OCI-LY7 (cell line): ENCODE data around the gene USP48.

Experiments used
- CTCF ChIP-seq: fragments of 200-600 bp; sonication (generic); conservative IDR thresholded peaks from 2 replicates; pipeline ENCODE4 v1.5.1; 2014; ENCODE audit warnings: mild to moderate bottlenecking, antibody characterized with exemption, low read length, moderate library complexity, mixed read lengths
- EZH2phosphoT487 ChIP-seq: fragments of 200-600 bp; sonication (generic); IDR thresholded peaks from 2 replicates; pipeline ENCODE4 v1.6.1; 2018; ENCODE audit warnings: low read depth, borderline replicate concordance, mild to moderate bottlenecking, mixed run types, antibody characterized with exemption, low read length, moderate library complexity, mixed read lengths

DNA sequence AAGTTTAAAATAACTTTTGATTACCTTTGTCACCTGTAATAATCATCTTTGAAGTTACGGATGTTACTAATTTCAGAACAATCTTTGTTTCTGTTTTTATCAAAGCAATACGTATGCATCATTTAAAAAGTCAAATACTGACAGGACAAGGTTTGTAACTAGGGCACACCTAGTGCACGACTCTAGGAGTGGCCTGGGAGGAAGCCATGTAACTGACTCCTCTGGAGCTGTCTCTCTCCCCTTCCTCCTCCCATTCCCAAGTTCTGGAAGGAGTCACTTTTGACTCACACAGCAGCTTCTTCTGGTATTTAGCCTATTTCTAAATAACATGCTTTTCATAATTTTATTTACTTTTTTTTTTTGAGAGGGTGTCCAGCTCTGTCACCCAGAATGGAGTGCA, 102.0 kb downstream of the USP48 start:
- TF ChIP-seq CTCF = no peak
- no peak for TF ChIP-seq EZH2phosphoT487
